H9 (cell line): ENCODE measurements around the gene HIVEP1. TPM values are rescaled to one million over a fixed set of nuclear protein-coding genes. Genes with fewer than 3 reads are reported as not detected.

Source experiments
- DNase-seq: peaks from one replicate; pipeline ENCODE4 v3.0.0-alpha.2; 2017
- H2AFZ ChIP-seq: one replicate; pipeline ENCODE4 v1.6.1; 2013; ENCODE audit warnings: mild to moderate bottlenecking, low read length, control low read depth, moderate library complexity
- H2AK5ac ChIP-seq: 2 replicates; pipeline ENCODE4 v1.6.1; 2013; ENCODE audit warnings: low read length, control low read depth, mixed read lengths; ENCODE audit not compliant: insufficient read length
- H2BK120ac ChIP-seq: one replicate; pipeline ENCODE4 v1.6.1; 2013; ENCODE audit warnings: low read depth, mild to moderate bottlenecking, low read length, control low read depth, inconsistent platforms; ENCODE audit not compliant: poor library complexity, severe bottlenecking
- H2BK12ac ChIP-seq: 2 replicates; pipeline ENCODE4 v1.6.1; 2013; ENCODE audit warnings: low read length, control low read depth, mixed read lengths, low read depth; ENCODE audit not compliant: insufficient read length
- H2BK15ac ChIP-seq: 2 replicates; pipeline ENCODE4 v1.6.1; 2013; ENCODE audit warnings: low read depth, low read length, control low read depth
- H2BK20ac ChIP-seq: one replicate; pipeline ENCODE4 v1.6.1; 2013; ENCODE audit warnings: low read depth, mild to moderate bottlenecking, low read length, control low read depth, inconsistent platforms; ENCODE audit not compliant: poor library complexity, severe bottlenecking
- H2BK5ac ChIP-seq: 2 replicates; pipeline ENCODE4 v1.6.1; 2013; ENCODE audit warnings: low read length, control low read depth, mixed read lengths; ENCODE audit not compliant: insufficient read length
- H3K14ac ChIP-seq: 2 replicates; pipeline ENCODE4 v1.6.1; 2013; ENCODE audit warnings: low read length, control low read depth; ENCODE audit not compliant: insufficient read depth
- H3K18ac ChIP-seq: 2 replicates; pipeline ENCODE4 v1.6.1; 2013; ENCODE audit warnings: low read depth, mild to moderate bottlenecking, mixed read lengths, low read length, control low read depth; ENCODE audit not compliant: insufficient read length
- H3K23ac ChIP-seq: 2 replicates; pipeline ENCODE4 v1.6.1; 2013; ENCODE audit warnings: low read length, control low read depth, mixed read lengths, low read depth; ENCODE audit not compliant: insufficient read length
- H3K23me2 ChIP-seq: 2 replicates; pipeline ENCODE4 v1.6.1; 2013; ENCODE audit warnings: low read depth, mild to moderate bottlenecking, mixed read lengths, low read length, control low read depth; ENCODE audit not compliant: insufficient read length, poor library complexity, severe bottlenecking
- H3K27ac ChIP-seq: 2 replicates; pipeline ENCODE4 v1.5.1; 2013; ENCODE audit warnings: low read length, control low read depth, mixed read lengths, low read depth; ENCODE audit not compliant: insufficient read length
- H3K27me3 ChIP-seq: 2 replicates; pipeline ENCODE4 v1.6.1; 2013; ENCODE audit warnings: low read length, control low read depth, inconsistent platforms; ENCODE audit not compliant: insufficient read depth
- H3K4ac ChIP-seq: 2 replicates; pipeline ENCODE4 v1.6.1; 2013; ENCODE audit warnings: low read depth, mild to moderate bottlenecking, control low read depth, inconsistent platforms, low read length, moderate library complexity
- H3K4me1 ChIP-seq: 2 replicates; pipeline ENCODE4 v1.6.1; 2013; ENCODE audit warnings: low read length, control low read depth, inconsistent platforms; ENCODE audit not compliant: insufficient read depth
- H3K4me2 ChIP-seq: 2 replicates; pipeline ENCODE4 v1.6.1; 2013; ENCODE audit warnings: low read length, control low read depth, mixed read lengths; ENCODE audit not compliant: insufficient read length, insufficient read depth
- H3K56ac ChIP-seq: 2 replicates; pipeline ENCODE4 v1.6.1; 2013; ENCODE audit warnings: low read depth, mild to moderate bottlenecking, mixed read lengths, low read length, control low read depth; ENCODE audit not compliant: insufficient read length
- H3K79me1 ChIP-seq: 2 replicates; pipeline ENCODE4 v1.6.1; 2013; ENCODE audit warnings: low read depth, mild to moderate bottlenecking, moderate library complexity, low read length, control low read depth, inconsistent platforms; ENCODE audit not compliant: insufficient read depth, poor library complexity, severe bottlenecking
- H3K79me2 ChIP-seq: 2 replicates; pipeline ENCODE4 v1.6.1; 2013; ENCODE audit warnings: low read length, control low read depth, inconsistent platforms; ENCODE audit not compliant: insufficient read depth
- H3K9ac ChIP-seq: 2 replicates; pipeline ENCODE4 v1.6.1; 2013; ENCODE audit warnings: low read length, control low read depth, mixed read lengths; ENCODE audit not compliant: insufficient read length; ENCODE audit errors: extremely low read depth
- H3K9me3 ChIP-seq: one replicate; pipeline ENCODE4 v1.6.1; 2013; ENCODE audit warnings: low read depth, low read length, inconsistent platforms; ENCODE audit not compliant: control insufficient read depth
- H3T11ph ChIP-seq: one replicate; pipeline ENCODE4 v1.6.1; 2013; ENCODE audit warnings: mild to moderate bottlenecking, low read length, control low read depth, inconsistent platforms
- H4K20me1 ChIP-seq: one replicate; pipeline ENCODE4 v1.6.1; 2013; ENCODE audit not compliant: control insufficient read depth, insufficient read length, insufficient read depth
- H4K5ac ChIP-seq: 2 replicates; pipeline ENCODE4 v1.6.1; 2013; ENCODE audit warnings: low read depth, mild to moderate bottlenecking, mixed read lengths, low read length, control low read depth; ENCODE audit not compliant: insufficient read length
- H4K8ac ChIP-seq: replicated peaks from 2 replicates; pipeline ENCODE4 v1.6.1; 2013; ENCODE audit warnings: low read length, control low read depth, mixed read lengths, low read depth; ENCODE audit not compliant: insufficient read length
- H4K91ac ChIP-seq: 2 replicates; pipeline ENCODE4 v1.6.1; 2013; ENCODE audit warnings: low read depth, mild to moderate bottlenecking, moderate library complexity, mixed read lengths, low read length, control low read depth; ENCODE audit not compliant: insufficient read length
- H3K27ac Mint-ChIP-seq, 3 experiments: 2 replicates in 2 of 3; 3 replicates in 1 of 3; pipeline ENCODE4 v1.8.0; 2020 to 2021; ENCODE audit warnings: mixed read lengths in 3 of 3, mild to moderate bottlenecking in 1 of 3, moderate library complexity in 1 of 3
- H3K27me3 Mint-ChIP-seq: 2 replicates; pipeline ENCODE4 v1.8.0; 2021; ENCODE audit warnings: low read depth, mild to moderate bottlenecking, moderate library complexity, mixed read lengths
- H3K36me3 Mint-ChIP-seq, 3 experiments: 2 replicates in 2 of 3; 3 replicates in 1 of 3; pipeline ENCODE4 v1.8.0; 2020 to 2021; ENCODE audit warnings: low read depth in 3 of 3, mixed read lengths in 3 of 3; ENCODE audit not compliant: insufficient read depth in 1 of 3
- H3K4me1 Mint-ChIP-seq, 2 experiments: 2 replicates each; pipeline ENCODE4 v1.8.0; 2020; ENCODE audit warnings: mixed read lengths in 2 of 2
- H3K4me3 Mint-ChIP-seq, 2 experiments: 2 replicates in 1 of 2; 3 replicates in 1 of 2; pipeline ENCODE4 v1.8.0; 2020 to 2021; ENCODE audit warnings: mild to moderate bottlenecking in 2 of 2, mixed read lengths in 2 of 2, moderate library complexity in 1 of 2
- H3K9me3 Mint-ChIP-seq, 2 experiments: 2 replicates in 1 of 2; 3 replicates in 1 of 2; pipeline ENCODE4 v1.8.0; 2020; ENCODE audit warnings: mild to moderate bottlenecking in 2 of 2, mixed read lengths in 2 of 2, moderate library complexity in 1 of 2
- WGBS: extraction: QIAGEN DNeasy Blood & Tissue Kit; methylation state at CpG from one replicate; pipeline ENCODE4 v1.1.7; 2013; ENCODE audit warnings: missing lambda C conversion rate, low lambda C conversion rate, mixed read lengths; ENCODE audit not compliant: insufficient read length; ENCODE audit errors: extremely low coverage; 5-methylcytosine and 5-hydroxymethylcytosine counted together
- total RNA-seq: library from RNA; stranded (reverse); gene quantifications from 2 replicates; pipeline ENCODE4 v1.2.1, GENCODE V29; 2021
- TF ChIP-seq, protein P1 (sequence below): fragments of 200-600 bp; sonication (generic); conservative IDR thresholded peaks from 3 replicates; pipeline ENCODE4 v1.8.0; 2021; ENCODE audit warnings: antibody characterized with exemption, mild to moderate bottlenecking

The HIVEP1 gene
- total RNA-seq, 1 experiment from 2014 or later, result 44.2 TPM

DNA sequence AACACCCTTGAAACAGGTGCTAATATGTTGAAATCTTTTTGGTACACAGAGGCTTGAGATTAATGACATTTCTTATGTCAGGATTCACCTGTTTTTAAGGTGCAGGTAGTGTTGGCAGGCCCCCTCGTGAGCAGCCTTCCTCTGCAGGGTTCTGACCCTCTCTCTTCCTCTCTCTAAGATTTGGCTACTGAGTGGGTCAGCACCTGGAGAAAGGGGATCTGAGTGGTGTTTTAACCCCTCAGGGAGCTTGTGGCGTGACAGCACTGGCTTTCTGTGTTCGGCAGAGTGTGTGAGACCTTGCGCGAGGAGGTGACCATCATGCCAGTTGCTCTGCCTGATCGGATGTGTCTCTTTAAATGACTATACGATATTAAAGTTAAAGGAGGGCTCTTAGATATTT, 37.1 kb downstream of the HIVEP1 start:
- no peak overlapping the region for H3K14ac ChIP-seq
- peaks cover 5% of the 10 kb centered on the region for H3K79me1 ChIP-seq
- no peak overlapping the region for H2AFZ ChIP-seq
- no peak overlapping the region for H3K27ac ChIP-seq
- H3K56ac ChIP-seq, result no peak overlapping the region
- no peaks in the 10 kb centered on the region for H4K20me1 ChIP-seq
- no peak overlapping the region for H4K5ac ChIP-seq
- H3K27ac Mint-ChIP-seq, result peak overlapping the region in 2 of 3 experiments; percentile 79 to 89; a peak in 4 of 7 replicates
- H2BK120ac ChIP-seq, result no peak overlapping the region
- H2AK5ac ChIP-seq, result no peak overlapping the region
- no peak overlapping the region for H3K4me2 ChIP-seq
- H3K36me3 Mint-ChIP-seq, result peaks cover 3 to 6% (median 5%) of the 10 kb centered on the region in 3 experiments; a peak in 5 of 7 replicates
- H2BK20ac ChIP-seq, result no peak overlapping the region
- H3K9ac ChIP-seq, result no peak overlapping the region
- no peaks in the 10 kb centered on the region for H3K27me3 Mint-ChIP-seq
- TF ChIP-seq, protein P1, sequence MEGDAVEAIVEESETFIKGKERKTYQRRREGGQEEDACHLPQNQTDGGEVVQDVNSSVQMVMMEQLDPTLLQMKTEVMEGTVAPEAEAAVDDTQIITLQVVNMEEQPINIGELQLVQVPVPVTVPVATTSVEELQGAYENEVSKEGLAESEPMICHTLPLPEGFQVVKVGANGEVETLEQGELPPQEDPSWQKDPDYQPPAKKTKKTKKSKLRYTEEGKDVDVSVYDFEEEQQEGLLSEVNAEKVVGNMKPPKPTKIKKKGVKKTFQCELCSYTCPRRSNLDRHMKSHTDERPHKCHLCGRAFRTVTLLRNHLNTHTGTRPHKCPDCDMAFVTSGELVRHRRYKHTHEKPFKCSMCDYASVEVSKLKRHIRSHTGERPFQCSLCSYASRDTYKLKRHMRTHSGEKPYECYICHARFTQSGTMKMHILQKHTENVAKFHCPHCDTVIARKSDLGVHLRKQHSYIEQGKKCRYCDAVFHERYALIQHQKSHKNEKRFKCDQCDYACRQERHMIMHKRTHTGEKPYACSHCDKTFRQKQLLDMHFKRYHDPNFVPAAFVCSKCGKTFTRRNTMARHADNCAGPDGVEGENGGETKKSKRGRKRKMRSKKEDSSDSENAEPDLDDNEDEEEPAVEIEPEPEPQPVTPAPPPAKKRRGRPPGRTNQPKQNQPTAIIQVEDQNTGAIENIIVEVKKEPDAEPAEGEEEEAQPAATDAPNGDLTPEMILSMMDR, result no peak
- H3K4me1 ChIP-seq, result no peaks in the 10 kb centered on the region
- DNase-seq, result no peak
- H3K4me1 Mint-ChIP-seq, result peaks cover 9 to 21% of the 10 kb centered on the region in 2 experiments
- H3K79me2 ChIP-seq, result peaks cover 12% of the 10 kb centered on the region
- H2BK15ac ChIP-seq, result no peak overlapping the region
- no peak overlapping the region for H2BK12ac ChIP-seq
- H3K18ac ChIP-seq, result no peak overlapping the region
- no CpG with 5 or more reads among the region's 7 CpGs for WGBS
- H3K23me2 ChIP-seq, result no peaks in the 10 kb centered on the region
- no peaks in the 10 kb centered on the region for H3K27me3 ChIP-seq
- H3K4me3 Mint-ChIP-seq, result no peak overlapping the region
- no peaks in the 10 kb centered on the region for H3K9me3 Mint-ChIP-seq
- no peak overlapping the region for H3K23ac ChIP-seq
- no peak overlapping the region for H4K8ac ChIP-seq
- no peak overlapping the region for H3T11ph ChIP-seq
- H2BK5ac ChIP-seq, result no peak overlapping the region
- no peak overlapping the region for H4K91ac ChIP-seq
- no peak overlapping the region for H3K4ac ChIP-seq
- no peaks in the 10 kb centered on the region for H3K9me3 ChIP-seq
